Measurements from ENCODE around the gene PDE4B.
A peak's percentile ranks its signal among the peaks of the same experiment; 100 is the strongest.

PDE4B gene

GRCh38 chr1:66143651-66144050 is 351.0 kb downstream of the PDE4B start:
- no peak for DNase-seq

GRCh38 chr1:66147226-66147835 is 354.6 kb downstream of the PDE4B start:
- no peak for DNase-seq

- no peak for DNase-seq
Observed at GRCh38 chr1:66152034-66152433, 359.3 kb downstream of the PDE4B start.

- no peak for DNase-seq
Observed at GRCh38 chr1:66154394-66154793, 361.7 kb downstream of the PDE4B start.

- DNase-seq: no peak
Observed at GRCh38 chr1:66156144-66156543, 363.4 kb downstream of the PDE4B start.

GRCh38 chr1:66159800-66160199 is 367.1 kb downstream of the PDE4B start:
- DNase-seq: no peak

GRCh38 chr1:66160719-66161118 is 368.0 kb downstream of the PDE4B start:
- no peak for DNase-seq

GRCh38 chr1:66166753-66167152 is 374.1 kb downstream of the PDE4B start:
- no peak for DNase-seq

- no peak for DNase-seq
Observed at GRCh38 chr1:66167267-66167666, 374.6 kb downstream of the PDE4B start.

GRCh38 chr1:66168467-66168887 is 375.8 kb downstream of the PDE4B start:
- no peak for DNase-seq

- DNase-seq: no peak
Observed at GRCh38 chr1:66168948-66169671, 376.4 kb downstream of the PDE4B start.

- no peak for DNase-seq
Observed at GRCh38 chr1:66172272-66172671, 379.6 kb downstream of the PDE4B start.

- no peak for DNase-seq
Observed at GRCh38 chr1:66175098-66175497, 382.4 kb downstream of the PDE4B start.

GRCh38 chr1:66175581-66175980 is 382.9 kb downstream of the PDE4B start:
- no peak for DNase-seq

- no peak for DNase-seq
Observed at GRCh38 chr1:66176012-66176715, 383.5 kb downstream of the PDE4B start.

GRCh38 chr1:66176832-66177231 is 384.1 kb downstream of the PDE4B start:
- no peak for DNase-seq

- no peak for DNase-seq
Observed at GRCh38 chr1:66177510-66177909, 384.8 kb downstream of the PDE4B start.

- DNase-seq: no peak
Observed at GRCh38 chr1:66182026-66182425, 389.3 kb downstream of the PDE4B start.

- peak; percentile 63 for DNase-seq
Observed at GRCh38 chr1:66182551-66183178, 390.0 kb downstream of the PDE4B start.

GRCh38 chr1:66183400-66183799 is 390.7 kb downstream of the PDE4B start:
- no peak for DNase-seq

GRCh38 chr1:66197120-66197519 is 404.4 kb downstream of the PDE4B start:
- DNase-seq: no peak

GRCh38 chr1:66197785-66198184 is 405.1 kb downstream of the PDE4B start:
- DNase-seq: no peak

- no peak for DNase-seq
Observed at GRCh38 chr1:66206563-66207144, 414.0 kb downstream of the PDE4B start.
